Epithelial cell of prostate (primary cell): ENCODE results near the gene SORCS2.
"Not testable (repeated sequence)": the region's sequence is repeated elsewhere in the genome, so short reads cannot be mapped to it uniquely, and the experiment has no call there.

Source experiments
- DNase-seq: peaks from one replicate; pipeline ENCODE4 v3.0.0-alpha.2; 2011; ENCODE audit warnings: low read depth, low spot score
- H3K27ac ChIP-seq: fragments of 450-650 bp; 2 replicates; pipeline ENCODE4 v1.5.1; 2017; ENCODE audit warnings: mild to moderate bottlenecking

Gene SORCS2

DNA sequence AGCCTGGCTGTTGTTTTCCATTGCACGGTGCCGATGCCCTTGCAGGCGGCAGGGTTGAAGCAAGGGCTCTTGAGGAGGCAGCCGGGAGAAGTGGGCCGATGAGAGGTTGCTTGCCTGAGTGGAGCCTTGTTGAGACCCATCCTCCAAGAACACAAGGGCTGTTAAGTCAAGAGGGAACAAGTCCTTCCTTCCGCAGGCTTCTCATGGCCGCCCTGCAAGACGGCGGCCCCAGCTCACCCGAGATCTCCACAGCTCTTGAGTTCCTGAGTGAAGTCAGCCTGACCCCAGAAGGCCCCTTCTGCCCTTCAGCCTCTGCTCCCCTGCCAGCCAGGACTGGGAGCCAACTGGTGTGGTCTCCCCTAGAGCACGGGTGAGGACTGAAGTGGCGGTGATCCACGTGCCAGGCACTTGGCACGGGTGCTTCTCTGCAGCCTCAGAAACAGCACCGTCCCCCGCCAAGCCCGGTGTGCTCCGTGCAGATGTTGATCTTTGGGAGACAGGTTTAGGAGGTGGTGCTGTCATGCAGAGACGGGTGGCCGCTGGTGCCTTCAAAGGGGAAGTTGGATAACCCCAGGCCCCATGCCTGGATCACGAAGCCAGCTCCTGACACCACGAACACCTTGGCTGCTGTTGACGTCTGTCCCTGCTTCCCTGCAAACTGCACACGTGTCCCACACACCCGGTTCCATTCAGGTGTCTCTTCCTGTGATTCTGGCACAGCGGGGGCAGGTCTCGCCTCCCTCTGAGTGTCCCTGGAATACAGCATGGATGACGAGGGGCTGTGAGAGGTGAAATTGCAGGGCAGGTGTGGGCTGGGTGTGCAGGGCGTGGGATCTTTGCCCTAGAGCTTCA is 406.8 kb downstream of the SORCS2 start:
- DNase-seq, result no peak
- no peak overlapping the region for H3K27ac ChIP-seq

DNA sequence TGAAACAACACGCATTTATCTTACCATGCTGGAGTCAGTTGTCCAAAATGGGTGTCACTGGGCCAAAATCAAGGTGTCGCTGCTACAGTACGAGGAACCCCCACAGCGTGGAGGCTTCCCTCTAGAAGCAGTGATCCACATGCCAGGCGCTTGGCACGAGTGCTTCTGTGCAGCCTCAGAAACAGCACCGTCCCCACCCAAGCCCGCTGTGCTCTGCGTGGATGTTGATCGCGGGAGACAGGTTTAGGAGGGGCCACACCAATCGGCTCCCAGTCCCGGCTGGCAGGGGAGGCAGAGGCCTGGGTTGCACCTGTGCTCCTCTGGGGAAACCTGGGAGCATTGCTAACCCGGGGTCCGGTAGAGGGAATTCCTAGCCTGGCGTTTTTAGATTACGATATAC is 407.9 kb downstream of the SORCS2 start:
- H3K27ac ChIP-seq, result no peak overlapping the region
- no peak for DNase-seq

DNA sequence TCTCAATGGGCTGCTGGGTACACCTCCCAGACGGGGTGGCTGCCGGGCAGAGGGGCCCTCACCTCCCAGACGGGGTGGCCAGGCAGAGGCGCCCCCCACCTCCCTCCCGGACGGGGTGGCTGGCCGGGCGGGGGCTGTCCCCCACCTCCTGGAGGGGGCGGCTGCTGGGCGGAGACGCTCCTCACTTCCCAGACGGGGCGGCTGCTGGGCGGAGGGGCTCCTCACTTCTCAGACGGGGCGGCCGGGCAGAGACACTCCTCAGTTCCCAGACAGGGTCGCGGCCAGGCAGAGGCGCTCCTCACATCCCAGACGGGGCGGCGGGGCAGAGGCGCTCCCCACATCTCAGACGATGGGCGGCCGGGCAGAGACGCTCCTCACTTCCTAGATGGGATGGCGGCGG is 409.8 kb downstream of the SORCS2 start:
- not testable (repeated sequence) for DNase-seq, H3K27ac ChIP-seq

DNA sequence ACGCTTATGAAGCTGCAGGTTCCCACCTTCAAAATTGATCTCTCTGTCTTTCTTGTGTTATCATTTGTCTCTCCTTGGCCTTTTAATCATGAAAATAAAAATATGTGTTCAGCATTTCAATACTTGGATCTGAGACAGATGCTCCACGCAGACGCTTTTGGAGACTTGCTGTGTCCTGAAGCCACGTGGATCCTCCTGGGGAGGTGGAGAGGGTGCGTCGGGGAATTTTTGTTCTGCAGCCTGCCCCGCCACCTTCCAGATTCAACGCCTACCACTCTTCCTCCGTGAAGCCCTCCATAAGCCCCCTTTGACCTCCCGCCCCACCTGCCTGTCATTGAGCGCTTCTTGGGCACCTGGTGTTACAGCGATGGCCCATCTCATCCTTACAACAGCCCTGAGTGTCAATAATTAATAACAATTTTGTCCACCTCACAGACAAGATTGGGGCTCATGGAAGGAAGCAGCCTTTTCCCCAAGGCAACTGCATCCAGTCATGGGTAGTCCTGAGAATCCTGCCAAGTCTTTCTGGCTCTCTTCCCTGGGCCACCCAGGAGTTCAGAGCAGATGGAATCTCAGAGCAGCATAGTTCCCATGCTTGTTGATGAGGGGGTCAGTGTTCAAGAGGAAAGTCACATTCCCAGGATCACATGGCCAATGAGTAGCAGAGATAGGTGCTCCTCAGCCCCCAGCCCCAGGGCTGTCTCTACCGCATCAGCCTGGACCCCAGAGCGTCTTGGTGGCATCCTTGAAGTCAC is 415.0 kb downstream of the SORCS2 start:
- no peak for DNase-seq
- no peak overlapping the region for H3K27ac ChIP-seq

DNA sequence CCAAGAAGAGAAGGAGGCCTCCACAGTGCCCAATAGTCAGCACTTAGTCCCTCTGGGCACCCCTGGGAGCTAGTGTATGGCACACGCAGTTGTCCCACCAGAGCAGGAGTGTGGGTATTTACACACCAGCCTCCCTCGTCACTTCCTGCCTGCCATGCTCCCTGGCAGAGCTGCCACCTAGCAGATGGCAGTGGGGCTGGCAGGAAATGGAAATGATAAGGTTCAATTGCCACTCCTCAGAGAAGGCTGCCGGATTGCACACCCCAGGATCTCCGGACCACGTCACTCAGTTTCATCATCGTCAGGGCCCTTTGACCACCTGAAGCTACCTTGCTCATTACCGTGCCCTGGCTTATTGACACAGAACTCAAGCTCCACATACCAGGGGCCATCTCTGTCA is 415.7 kb downstream of the SORCS2 start:
- no peak overlapping the region for H3K27ac ChIP-seq
- DNase-seq, result no peak

DNA sequence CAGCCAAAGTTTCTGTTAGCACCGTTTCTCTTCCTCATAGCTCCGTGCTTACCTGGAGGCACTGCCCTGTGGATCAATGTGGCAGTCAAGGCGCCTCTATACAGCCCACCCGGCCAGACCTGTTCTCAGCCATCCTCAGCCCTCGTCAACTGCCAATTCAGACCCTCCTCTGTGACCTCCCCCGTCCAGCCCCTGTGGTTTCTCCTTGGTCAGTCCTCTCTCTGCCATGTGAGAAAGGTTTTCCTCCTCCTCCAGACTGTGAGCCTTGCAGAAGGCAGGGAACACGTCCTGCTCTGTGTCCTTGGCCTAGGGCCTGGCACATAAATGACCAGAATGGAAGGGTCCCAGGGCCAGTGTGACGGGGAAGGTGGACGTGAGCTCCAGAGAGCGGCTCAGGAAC is 417.0 kb downstream of the SORCS2 start:
- no peak for DNase-seq

DNA sequence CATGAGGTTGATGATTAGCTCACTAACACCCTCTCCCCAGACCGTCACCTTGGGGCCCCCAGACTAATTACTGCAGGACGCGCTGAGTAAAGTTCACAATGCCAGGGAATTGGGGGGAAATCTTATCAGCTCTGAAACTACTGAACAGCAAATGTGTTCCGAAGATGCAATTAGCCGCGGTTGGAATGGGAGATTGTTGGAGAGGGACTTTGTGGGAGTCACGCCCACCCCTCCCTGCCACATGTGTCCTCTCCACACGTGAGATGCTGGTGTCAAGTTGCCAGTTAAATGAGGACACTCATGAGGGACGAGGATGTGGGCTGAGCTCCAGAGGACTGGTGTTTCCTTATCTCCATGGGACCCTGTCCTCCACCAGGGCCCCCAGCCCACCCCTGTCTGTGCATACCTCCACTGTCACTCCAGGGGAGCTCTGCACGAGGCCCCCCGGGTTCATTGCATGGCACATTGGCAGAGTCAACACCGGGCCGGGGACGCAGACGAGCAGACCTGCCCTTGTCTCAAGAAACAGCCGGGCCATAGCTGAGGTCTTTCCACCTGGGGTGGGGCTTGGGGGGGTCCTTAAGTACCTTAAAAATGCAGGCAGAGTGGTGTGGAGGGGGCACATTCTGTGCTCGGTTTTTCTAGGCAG is 417.8 kb downstream of the SORCS2 start:
- DNase-seq, result no peak
- no peak overlapping the region for H3K27ac ChIP-seq

More for the DNA sequence above, 417.0 kb downstream of the SORCS2 start:
- no peak overlapping the region for H3K27ac ChIP-seq

DNA sequence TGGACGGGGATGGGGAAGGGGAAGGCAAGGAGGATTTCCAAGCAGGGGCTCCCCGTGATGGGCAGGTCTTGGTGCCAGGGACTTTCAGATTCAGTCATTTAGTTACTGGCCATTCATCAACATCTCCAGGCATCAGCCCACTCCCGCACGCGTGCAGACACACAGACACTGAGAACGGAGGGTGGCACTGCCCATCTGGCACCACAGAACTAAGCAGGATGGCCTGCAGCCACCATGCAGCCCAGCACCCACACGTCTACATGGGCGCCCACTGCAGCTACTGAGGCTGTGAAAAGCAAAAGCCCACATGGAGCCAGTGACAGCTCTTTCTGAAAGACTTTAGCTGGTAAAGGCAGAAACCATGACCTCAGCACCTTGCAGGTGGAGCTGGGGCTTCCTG is 418.5 kb downstream of the SORCS2 start:
- H3K27ac ChIP-seq, result no peak overlapping the region
- no peak for DNase-seq

DNA sequence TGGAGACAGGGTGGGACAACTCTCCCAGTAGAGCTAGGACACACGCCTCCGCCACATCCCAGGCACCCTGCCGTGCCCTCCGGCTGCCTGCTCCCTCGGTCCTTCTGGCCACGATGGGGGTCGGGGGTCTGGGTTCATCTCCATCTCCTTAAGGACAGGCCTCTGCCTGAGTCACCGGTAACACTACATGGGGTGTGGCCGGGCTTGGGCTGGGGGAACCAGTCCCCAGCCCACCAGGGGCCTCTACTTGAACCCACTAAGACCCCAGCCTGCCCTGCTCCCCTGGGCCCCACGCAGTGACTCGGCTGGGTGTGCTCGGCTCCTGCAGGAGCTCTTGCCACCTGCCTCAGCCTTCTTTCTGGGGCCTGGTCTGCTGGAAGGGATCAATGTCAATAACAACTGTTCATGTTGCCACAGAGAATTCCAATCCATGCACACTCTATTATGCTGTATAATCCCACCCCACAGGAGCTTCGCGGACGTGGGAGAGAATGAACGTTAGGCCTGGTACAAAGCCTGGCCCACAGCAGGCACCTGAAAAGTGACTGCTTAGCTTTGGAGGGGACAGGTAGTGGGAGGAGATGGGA is 420.1 kb downstream of the SORCS2 start:
- DNase-seq, result no peak
- no peak overlapping the region for H3K27ac ChIP-seq

DNA sequence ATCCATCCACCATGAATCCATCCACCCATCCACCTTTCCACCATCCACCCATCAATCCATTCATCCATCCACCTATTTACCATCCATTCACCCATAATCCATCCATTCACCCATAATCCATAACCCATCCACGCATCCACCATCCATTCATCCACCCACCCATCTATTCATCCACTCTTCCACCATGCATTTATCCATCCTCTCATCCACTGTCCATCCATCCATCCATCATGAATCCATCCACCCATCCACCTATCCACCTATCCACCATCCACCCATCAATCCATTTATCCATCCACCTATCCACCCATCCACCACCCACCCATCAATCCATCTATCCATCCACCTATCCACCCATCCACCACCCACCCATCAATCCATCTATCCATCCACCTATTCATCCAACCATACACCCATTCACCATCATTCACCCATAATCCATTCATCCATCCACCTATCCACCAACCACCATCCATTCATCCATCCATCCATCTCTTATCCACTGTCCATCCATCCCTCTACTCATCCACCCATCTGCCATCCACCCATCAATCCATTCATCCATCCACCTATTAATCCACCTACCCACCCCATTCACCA is 422.1 kb downstream of the SORCS2 start:
- no peak for DNase-seq
- H3K27ac ChIP-seq, result no peak overlapping the region

DNA sequence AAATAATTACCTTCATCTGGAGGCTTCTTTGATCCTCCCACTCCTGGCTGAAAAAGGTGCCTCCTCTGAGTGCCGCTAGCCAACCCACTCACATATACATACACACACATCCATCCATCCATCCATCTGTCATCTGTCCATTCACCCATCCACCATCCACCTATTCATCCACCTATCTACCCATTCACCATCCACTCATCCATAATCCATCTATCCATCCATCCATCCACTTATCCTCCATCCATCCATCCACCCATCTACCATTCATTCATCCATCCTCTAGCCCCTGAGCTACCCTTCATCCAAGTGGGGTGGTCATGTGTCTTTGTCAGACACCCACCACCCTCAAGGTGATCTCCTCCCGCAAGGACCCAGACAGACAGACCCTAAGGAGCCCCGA is 423.9 kb downstream of the SORCS2 start:
- no peak overlapping the region for H3K27ac ChIP-seq
- no peak for DNase-seq

DNA sequence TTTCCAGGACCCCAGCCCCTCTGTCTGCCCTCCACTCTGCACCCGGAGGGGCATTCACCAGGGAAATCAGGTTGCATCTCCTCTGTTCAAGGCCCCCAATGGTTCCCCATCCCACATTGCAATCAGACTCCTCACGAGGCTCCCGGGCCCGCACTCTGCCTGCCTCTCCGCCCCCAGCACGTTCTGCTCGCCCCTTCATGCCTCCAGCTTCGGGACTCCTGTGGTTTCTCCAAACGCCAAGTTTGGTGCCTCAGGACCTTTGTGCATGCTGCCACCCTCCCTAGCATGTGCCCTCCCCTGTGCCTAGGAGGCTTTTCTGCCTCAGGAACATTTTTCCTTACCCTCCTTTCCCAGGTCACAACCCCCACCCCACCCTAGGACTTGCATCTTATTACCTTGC is 426.0 kb downstream of the SORCS2 start:
- no peak overlapping the region for H3K27ac ChIP-seq
- DNase-seq, result no peak

DNA sequence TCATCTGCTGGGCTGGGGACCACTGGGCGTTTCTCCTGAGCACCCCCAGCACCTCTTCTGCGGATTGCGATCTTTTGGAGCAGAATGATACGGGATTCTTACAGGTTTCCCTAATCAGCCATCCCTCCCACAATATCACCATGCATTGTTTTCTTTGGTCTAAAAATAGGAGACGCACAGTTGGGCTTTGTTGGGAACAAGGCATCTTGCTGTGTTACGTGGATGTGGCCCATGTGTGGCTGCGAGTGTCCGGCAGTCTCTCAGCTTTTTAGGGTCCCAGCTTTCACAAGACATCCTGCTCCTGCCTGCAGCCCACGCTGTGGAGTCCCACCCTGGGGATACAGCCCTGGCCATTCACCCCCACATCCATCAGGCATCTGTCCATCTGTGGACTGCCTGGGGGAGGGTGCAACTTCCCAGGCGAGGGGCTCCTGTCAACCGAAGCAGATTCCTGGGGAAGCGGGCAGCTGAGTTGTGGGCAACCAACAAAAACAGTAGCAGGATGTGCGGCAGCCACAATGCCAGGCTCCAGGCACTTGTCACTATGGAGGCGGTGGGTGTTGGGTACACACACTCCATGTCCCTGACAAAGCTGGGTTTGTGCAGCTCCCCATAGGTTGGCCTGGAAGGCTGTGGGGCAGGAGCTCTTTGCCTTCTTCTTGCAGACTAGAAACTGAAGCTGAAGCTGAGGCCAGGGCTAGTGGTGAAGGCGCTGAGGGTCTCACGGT is 427.9 kb downstream of the SORCS2 start:
- no peak for DNase-seq
- H3K27ac ChIP-seq, result no peak overlapping the region

DNA sequence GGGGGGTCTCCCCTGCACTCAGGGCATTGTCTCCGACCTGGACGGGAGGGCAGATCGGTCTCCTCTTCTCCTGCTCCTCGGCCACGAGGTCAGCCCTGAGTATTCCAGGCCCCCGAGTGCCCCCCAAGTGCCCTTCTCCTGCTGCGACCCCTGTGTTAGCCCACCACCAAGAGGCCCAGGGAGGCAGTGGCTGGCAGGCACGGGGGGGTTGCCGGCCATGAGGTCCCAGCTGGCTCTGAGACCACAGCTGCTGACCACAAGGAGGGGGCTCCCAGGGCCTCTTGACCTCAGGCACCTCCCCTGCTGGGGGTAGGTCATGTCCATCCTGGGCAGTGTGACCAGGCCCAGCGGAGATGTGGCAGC is 428.5 kb downstream of the SORCS2 start:
- no peak for DNase-seq
- H3K27ac ChIP-seq, result no peak overlapping the region

DNA sequence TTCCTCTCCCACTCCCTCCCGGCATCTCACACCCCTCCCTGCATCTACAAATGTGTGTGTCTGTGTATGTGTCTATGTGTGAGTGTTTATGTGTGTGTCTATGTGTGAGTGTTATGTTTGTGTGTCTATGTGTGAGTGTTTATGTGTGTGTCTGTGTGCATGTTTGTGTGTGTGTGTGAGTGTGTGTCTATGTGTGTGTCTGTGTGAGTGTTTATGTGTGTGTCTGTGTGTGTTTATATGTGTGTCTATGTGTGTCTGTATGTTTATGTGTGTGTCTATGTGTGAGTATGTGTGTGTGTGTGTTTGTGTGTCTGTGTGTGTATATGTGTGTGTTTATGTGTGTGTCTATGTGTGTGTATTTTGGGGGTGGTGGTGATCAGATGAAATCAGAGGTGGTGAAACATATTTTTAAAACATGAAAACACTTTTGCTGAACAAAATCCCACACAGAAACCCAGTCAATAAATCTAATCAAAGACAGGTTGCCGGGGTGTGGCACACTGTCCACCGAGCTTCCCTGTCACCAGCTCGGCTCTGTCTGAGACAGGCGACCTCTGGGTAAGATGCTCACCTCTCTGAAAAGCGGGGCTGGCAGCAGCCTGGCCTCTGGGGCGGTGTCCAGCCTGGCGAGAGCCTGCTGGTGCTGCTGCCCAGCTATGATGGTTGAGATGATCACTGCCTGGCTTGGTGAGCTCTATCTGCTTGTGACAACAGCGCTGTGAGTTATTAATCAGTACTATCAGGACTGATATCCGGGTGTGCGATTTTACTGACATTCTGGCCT is 429.1 kb downstream of the SORCS2 start:
- no peak for DNase-seq
- no peak overlapping the region for H3K27ac ChIP-seq

DNA sequence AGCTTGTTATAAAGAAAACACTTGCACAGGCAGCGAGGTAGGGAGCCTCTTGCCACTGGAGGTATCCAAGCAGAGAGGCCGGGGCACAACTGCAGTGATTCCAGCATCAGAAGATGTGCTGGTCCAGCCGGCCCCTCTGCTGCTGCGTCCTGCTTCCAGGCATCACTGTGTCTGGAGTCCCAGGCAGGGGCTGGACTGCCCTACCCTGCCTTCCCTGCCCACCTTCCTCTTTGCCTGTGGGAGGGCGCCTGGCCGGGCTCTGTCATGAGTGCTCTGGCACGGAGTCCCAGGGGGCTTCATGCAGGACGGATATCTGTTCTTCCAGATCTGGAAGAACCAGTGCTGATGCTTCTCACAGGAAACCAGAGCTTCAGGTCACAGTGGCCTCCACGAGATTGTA is 430.0 kb downstream of the SORCS2 start:
- H3K27ac ChIP-seq, result no peak overlapping the region
- no peak for DNase-seq

DNA sequence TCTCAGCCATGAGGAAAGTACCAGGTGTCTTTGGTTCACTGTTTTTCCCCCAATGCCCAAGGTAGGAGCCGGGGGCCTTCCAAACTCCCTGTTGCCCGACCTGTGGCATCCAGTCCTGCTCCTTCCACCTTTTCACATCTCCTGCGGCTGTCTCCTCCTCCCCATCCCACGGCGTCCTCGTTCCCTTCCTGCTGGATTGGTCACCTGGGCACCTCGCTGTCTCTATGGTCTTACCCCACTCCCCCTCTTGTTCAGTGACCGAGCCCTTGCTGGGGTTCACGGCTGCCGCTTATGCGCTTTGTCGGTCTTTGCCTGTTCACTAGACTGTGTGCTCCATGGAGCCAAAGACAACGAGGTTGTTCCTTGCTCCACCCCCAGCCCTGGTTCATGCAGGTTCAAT is 431.1 kb downstream of the SORCS2 start:
- DNase-seq, result no peak
- H3K27ac ChIP-seq, result no peak overlapping the region

DNA sequence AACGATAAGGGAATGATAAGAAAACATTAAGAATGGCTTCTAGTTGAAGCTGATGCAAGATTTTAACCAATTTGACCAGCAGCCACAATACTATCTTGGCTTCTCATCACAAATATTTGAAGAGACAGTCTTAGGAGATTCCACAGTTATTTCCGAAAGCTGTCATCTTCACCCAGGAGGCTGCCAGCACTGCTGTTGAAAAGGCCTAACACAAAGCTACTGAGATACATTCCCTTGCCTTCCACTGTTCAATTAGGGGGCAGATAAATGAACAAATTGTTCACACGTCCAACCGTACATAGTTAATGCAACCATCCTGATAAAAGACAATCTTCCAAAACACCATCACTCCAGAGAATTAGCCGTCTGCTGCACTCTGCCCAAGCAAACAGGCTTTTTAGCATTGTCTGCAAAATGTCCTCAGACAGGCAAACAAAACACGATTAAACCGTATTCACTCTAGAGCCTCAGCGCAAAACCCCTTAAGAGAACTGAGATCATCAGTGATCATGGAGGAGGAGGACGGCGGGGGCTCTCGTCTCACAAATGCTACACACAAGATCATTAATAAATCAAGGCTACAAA is 432.1 kb downstream of the SORCS2 start:
- no peak overlapping the region for H3K27ac ChIP-seq
- no peak for DNase-seq

DNA sequence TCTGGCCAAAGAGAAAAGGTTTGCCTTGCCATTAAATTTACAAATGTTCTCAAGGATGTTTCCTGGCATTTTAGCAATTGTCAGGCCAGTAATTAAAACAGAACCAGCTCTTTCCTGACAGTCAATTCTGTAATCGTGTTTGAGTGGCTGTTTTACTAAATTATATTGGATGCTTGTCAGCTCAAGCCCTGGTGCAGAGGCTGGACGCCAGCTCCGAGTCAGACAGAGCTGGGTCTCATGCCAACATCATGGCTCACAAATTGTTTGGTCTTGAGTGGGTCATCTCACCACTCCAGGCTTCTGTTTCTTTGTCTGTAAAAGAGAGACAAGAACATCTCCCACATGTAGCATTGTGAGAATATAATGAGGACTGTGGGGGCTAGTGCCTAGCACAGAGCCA is 432.7 kb downstream of the SORCS2 start:
- no peak overlapping the region for H3K27ac ChIP-seq
- DNase-seq, result no peak
